Activated T-helper 1 cell treated with anti-CD3 and anti-CD28 coated beads, Interleukin-12 subunit alpha, Interleukin-12 subunit beta, Interleukin-2, Interleukin-4 antibody, amounts not matched to agents 30 ng/mL and 10 ng/mL and 1 ng/mL, durations not matched to agents 14 hours and 24 hours and 36 hours (primary cell): ENCODE results near the gene LTBP3. TPM values are rescaled to one million over a fixed set of nuclear protein-coding genes. Genes with fewer than 3 reads are reported as not detected.
"Not testable (repeated sequence)": the region's sequence is repeated elsewhere in the genome, so short reads cannot be mapped to it uniquely, and the experiment has no call there.

ENCODE experiments used
- DNase-seq: peaks from one replicate; pipeline ENCODE4 v3.0.0; 2021; ENCODE audit warnings: low spot score
- H3K27ac Mint-ChIP-seq: one replicate; pipeline ENCODE4 v1.8.0; 2021; ENCODE audit warnings: mild to moderate bottlenecking, mixed read lengths
- H3K27me3 Mint-ChIP-seq: one replicate; pipeline ENCODE4 v1.8.0; 2022; ENCODE audit warnings: mild to moderate bottlenecking, moderate library complexity, mixed read lengths; ENCODE audit not compliant: insufficient read depth
- H3K36me3 Mint-ChIP-seq: one replicate; pipeline ENCODE4 v1.8.0; 2021; ENCODE audit warnings: low read depth, mixed read lengths
- H3K4me1 Mint-ChIP-seq: one replicate; pipeline ENCODE4 v1.8.0; 2021; ENCODE audit warnings: low read depth, mixed read lengths
- H3K4me3 Mint-ChIP-seq: one replicate; pipeline ENCODE4 v1.8.0; 2021; ENCODE audit warnings: mild to moderate bottlenecking, moderate library complexity, mixed read lengths
- H3K9me3 Mint-ChIP-seq: one replicate; pipeline ENCODE4 v1.8.0; 2021; ENCODE audit warnings: mixed read lengths
- intact Hi-C: fragments of 100-400 bp; cut with micrococcal nuclease; formaldehyde crosslinking; loops from one replicate; pipeline ENCODE4 v1.15.1; 2024
- total RNA-seq: library from RNA; stranded (reverse); gene quantifications from 2 replicates; pipeline ENCODE4 v1.2.3, GENCODE V29; 2022

LTBP3 gene
- total RNA-seq, 1 donor from 2014 or later: 97.9 TPM

DNA sequence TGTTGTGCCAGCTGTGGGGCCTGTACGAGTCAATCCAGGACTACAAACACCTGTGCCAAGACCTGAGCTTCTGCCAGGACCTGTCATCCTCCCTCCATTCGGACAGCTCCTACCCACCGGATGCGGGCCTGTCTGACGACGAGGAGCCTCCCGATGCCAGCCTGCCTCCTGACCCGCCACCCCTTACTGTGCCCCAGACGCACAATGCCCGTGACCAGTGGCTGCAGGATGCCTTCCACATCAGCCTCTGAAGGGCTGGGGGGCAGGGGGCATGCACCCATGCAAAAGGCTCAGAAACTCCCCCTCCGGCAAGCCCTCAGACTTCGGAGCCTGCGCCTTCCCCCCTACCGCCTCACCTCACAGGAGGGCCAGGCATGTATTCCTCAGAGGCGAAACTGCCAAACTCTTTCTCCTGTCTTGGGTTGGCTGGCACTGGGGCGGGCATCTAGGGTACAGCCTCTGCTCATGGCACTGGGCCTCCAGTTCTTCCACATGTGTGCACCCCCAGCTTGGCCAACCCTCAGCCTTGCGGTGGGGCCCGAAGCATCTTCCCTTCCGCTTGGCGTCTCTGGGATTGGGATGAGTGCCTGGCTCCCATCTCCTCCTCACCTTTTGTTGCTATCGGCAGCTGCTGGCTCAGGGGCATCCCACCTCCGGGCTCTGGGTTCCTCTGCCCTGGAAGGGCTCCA, 15.4 kb upstream of the LTBP3 start:
- Mint-ChIP-seq H3K4me1 (peaks cover 54% of the 10 kb centered on the region), H3K27ac (peak overlapping the region; percentile 89), H3K4me3 (peak overlapping the region; percentile 89), H3K9me3 (no peaks in the 10 kb centered on the region), H3K27me3 (no peaks in the 10 kb centered on the region), H3K36me3 (peaks cover 27% of the 10 kb centered on the region)
- no peak for DNase-seq
- intact Hi-C loops: loop anchor here (1.0 to 5.0 kb wide), 6 partner anchors 33 to 696 kb away; partner anchors contain the start of genes ATG2A, BANF1, EHD1 and EIF1AD

GRCh38 chr11:65572356-65573051, 14.3 kb upstream of the LTBP3 start, which contains the start of gene FAM89B:
TSS of gene FAM89B (plus strand) at chr11:65572538. CDS start at chr11:65572670, 132 bp downstream.
- intact Hi-C loops: loop anchor here (5.0 kb wide), 3 partner anchors 530 to 695 kb away; partner anchors contain the start of genes ATG2A, EHD1 and SAC3D1
- Mint-ChIP-seq H3K36me3 (peaks cover 27% of the 10 kb centered on the region), H3K9me3 (no peaks in the 10 kb centered on the region), H3K27ac (peak within 1 kb of the TSS; percentile 97), H3K27me3 (no peaks in the 10 kb centered on the region), H3K4me3 (peak within 1 kb of the TSS; percentile 99), H3K4me1 (peaks cover 51% of the 10 kb centered on the region)
- DNase-seq: peak; percentile 88

DNA sequence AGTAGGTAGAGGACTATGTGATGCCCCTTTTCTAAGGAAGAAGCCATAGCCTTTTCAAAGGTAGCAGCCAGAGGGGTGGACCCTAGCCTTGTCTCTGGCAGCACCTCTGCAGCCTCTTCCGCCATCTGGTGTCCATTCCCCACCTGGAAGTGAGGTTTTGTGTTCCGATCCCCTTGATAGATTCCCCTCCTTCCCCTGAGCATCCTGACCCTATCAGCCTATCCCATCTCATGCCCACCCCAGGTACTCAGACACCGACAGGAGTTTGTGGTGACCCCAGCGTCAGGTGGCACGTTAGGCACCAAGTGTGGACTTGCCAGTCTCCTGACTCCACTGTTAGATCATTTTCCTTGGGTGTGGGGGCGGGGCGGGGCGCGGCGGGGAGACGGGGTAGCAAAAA, 13.8 kb upstream of the LTBP3 start:
- Mint-ChIP-seq H3K4me1 (peaks cover 52% of the 10 kb centered on the region), H3K9me3 (no peaks in the 10 kb centered on the region), H3K36me3 (peaks cover 27% of the 10 kb centered on the region), H3K4me3 (peak overlapping the region; percentile 99), H3K27ac (peak overlapping the region; percentile 97), H3K27me3 (no peaks in the 10 kb centered on the region)
- intact Hi-C loops: loop anchor here (2.0 to 5.0 kb wide), 6 partner anchors 75 to 695 kb away; partner anchors contain the start of genes ATG2A, EHD1, KAT5 and SAC3D1
- no peak for DNase-seq

GRCh38 chr11:65571420-65571819, 13.3 kb upstream of the LTBP3 start:
- DNase-seq: no peak
- Mint-ChIP-seq H3K9me3 (no peaks in the 10 kb centered on the region), H3K27me3 (no peaks in the 10 kb centered on the region), H3K36me3 (peaks cover 30% of the 10 kb centered on the region), H3K27ac (peak overlapping the region; percentile 97), H3K4me1 (peaks cover 57% of the 10 kb centered on the region), H3K4me3 (peak overlapping the region; percentile 99)
- intact Hi-C loops: loop anchor here (2.0 to 5.0 kb wide), 6 partner anchors 75 to 694 kb away; partner anchors contain the start of genes ATG2A, EHD1, KAT5 and SAC3D1

GRCh38 chr11:65569973-65570918, 12.1 kb upstream of the LTBP3 start, which contains the start of gene ZNRD2:
TSS of gene ZNRD2 (plus strand) at chr11:65570477. CDS start at chr11:65570492, 15 bp downstream.
- Mint-ChIP-seq H3K36me3 (peaks cover 30% of the 10 kb centered on the region), H3K27ac (peak within 1 kb of the TSS; percentile 98)

DNA sequence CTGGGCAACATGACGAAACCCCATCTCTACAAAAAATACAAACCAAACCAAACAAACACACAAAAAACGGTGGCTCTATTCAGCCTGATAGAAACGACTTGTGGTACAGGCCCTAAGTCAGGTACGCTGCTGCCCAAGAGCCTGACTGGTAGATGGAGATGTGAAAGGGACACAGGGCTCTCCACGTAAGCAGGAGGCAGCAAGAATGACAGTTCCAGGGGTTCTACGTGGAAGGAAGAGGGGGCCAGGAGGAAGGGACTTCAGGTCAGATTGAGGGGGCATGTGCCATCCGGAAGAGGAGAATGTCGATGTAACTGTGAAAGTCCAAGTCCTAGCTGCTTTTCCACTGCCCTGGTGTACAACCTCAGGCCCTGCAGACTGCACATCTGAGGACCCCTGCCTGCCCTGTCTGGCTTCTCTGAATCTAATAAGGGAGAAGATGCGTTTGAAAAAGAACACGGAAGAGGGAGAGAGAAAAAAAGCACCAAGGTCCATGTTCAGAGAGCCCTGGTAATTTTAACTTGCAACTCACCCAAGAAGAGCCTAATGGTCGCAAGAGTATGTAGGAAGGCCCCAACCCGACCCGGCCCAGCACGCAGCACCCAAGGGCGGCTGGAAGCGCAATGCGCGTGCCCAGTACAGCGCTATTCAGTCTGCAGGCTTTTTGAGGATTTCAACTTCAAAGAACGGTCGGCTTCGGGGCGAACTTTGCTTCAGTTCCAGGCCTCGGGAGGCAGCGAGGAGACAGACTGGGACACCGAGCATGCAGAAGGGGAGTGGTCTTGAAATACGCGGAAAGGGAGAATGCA, 11.2 kb upstream of the LTBP3 start:
- peaks cover 64% of the 10 kb centered on the region for H3K4me1 Mint-ChIP-seq
- H3K4me3 Mint-ChIP-seq: peak overlapping the region; percentile 99
- H3K27me3 Mint-ChIP-seq: no peaks in the 10 kb centered on the region
- no peak for DNase-seq
- H3K36me3 Mint-ChIP-seq: peaks cover 30% of the 10 kb centered on the region
- H3K27ac Mint-ChIP-seq: peak overlapping the region; percentile 98
- H3K9me3 Mint-ChIP-seq: no peaks in the 10 kb centered on the region
- intact Hi-C loops: loop anchor here (1.0 kb wide), 1 partner anchor 10 kb away; no protein-coding TSS in a partner anchor

More at GRCh38 chr11:65569973-65570918, 12.1 kb upstream of the LTBP3 start, which contains the start of gene ZNRD2:
- Mint-ChIP-seq H3K4me3 (peak within 1 kb of the TSS; percentile 99), H3K27me3 (no peaks in the 10 kb centered on the region), H3K4me1 (peaks cover 64% of the 10 kb centered on the region), H3K9me3 (no peaks in the 10 kb centered on the region)
- DNase-seq: peak; percentile 99
- intact Hi-C loops: loop anchor here (1.0 to 5.0 kb wide), 16 partner anchors 11 to 693 kb away; partner anchors contain the start of genes ATG2A, CFL1, EHD1 and FRMD8

DNA sequence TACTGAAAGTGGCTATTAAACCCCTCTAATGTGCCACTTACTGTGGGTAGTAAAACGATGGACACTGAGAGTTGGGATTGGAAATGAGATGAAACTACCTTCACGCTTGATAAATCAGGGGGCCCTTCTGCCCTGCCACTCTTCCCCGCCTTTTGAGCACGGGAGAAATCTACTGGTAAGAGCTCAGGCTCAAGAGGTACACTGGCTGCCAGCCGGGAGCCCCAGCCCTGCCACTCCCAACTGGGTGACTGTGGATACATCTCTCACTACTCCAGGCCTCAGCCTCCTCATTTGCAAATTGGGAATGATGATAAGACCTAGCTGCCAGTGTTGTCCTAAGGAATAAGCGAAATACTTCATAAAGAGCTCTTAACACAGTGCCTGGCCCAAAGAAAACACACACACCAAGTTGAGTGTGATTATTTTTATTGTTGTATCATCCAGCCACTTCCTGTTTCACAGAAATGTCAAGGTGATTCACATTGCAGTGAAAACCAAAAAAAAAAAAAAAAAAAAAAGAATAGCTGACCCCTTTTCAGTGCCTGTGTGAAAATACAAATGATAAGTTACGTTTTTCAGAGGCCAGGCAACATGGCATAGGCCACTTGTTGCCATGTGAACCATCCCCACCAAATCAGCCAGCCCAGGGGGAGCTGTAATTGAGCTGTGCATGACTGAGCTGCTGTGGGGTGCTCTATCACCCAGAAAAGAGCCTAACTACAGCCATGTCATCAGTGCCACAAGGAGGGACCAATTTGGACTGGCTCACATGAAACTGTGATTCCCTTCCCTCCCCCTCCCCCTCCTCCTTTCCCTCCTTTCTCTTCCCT, 7.7 kb upstream of the LTBP3 start:
- peak overlapping the region; percentile 56 for H3K4me3 Mint-ChIP-seq
- peaks cover 46% of the 10 kb centered on the region for H3K4me1 Mint-ChIP-seq
- no peak for DNase-seq

DNA sequence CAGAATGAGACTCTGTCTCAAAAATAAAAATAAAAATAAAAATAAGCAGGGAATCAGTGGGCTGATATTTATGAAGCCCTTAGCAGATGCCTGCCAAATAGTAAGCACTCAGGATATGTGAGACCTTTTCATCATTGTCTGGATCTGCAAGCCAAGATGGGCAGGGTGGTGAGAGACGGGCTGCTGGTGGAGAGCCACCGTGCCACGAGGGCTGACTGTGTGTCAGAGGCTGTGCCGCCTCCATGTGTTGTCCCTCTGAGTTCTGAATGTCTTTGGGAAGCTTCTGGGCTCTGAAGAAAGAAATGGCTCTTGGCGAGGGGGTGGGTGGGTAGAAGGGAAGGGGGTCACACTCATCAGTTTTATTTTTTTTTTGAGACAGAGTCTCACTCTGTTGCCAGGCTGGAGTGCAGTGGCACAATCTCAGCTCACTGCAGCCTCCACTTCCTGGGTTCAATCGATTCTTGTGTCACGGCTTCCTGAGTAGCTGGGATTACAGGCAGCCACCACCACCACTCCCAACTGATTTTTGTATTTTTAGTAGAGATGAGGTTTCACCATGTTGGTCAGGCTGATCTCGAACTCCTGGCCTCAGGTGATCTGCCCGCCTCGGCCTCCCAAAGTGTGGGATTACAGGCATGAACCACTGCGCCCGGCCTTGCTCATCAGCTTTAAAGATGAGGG, 6.9 kb upstream of the LTBP3 start:
- H3K27me3 Mint-ChIP-seq, DNase-seq, H3K9me3 Mint-ChIP-seq, intact Hi-C loops: not testable (repeated sequence)
- peak overlapping the region; percentile 56 for H3K4me3 Mint-ChIP-seq
- peaks cover 54% of the 10 kb centered on the region for H3K4me1 Mint-ChIP-seq
- peak overlapping the region; percentile 89 for H3K27ac Mint-ChIP-seq
- peaks cover 13% of the 10 kb centered on the region for H3K36me3 Mint-ChIP-seq

More for the DNA sequence above, 7.7 kb upstream of the LTBP3 start:
- Mint-ChIP-seq H3K36me3 (peaks cover 16% of the 10 kb centered on the region), H3K27ac (peak overlapping the region; percentile 89), H3K9me3 (no peaks in the 10 kb centered on the region), H3K27me3 (no peaks in the 10 kb centered on the region)
- intact Hi-C loops: no loop called here

DNA sequence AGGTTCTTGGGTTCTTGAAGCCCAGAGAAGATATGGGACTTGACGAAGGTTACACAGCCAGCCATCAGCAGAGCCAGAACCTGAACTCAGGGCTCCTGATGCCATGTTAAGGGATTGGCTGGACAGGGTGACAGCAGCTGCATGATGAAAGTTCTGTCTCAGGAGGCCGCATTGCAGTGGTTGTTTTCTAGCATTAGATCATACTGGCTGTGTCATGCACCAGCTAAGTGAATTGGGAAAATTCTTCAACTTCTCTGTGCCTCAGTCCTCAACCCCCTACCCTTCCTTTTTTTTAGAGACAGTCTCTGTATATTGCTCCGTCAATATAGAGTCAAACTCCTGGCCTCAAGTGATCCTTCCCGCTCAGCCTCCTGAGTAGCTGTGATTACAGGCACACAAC, 5.4 kb upstream of the LTBP3 start:
- Mint-ChIP-seq H3K36me3 (peaks cover 10% of the 10 kb centered on the region), H3K9me3 (no peaks in the 10 kb centered on the region), H3K4me3 (no peak overlapping the region), H3K27ac (no peak overlapping the region), H3K4me1 (peaks cover 57% of the 10 kb centered on the region), H3K27me3 (no peaks in the 10 kb centered on the region)
- intact Hi-C loops: no loop called here
- DNase-seq: no peak

GRCh38 chr11:65562788-65563187, 4.6 kb upstream of the LTBP3 start:
- DNase-seq: no peak
- no peaks in the 10 kb centered on the region for H3K27me3 Mint-ChIP-seq
- intact Hi-C loops: no loop called here

More at GRCh38 chr11:65562788-65563187, 4.6 kb upstream of the LTBP3 start:
- no peaks in the 10 kb centered on the region for H3K9me3 Mint-ChIP-seq
- H3K36me3 Mint-ChIP-seq: peaks cover 5% of the 10 kb centered on the region
- H3K27ac Mint-ChIP-seq: no peak overlapping the region
- peaks cover 49% of the 10 kb centered on the region for H3K4me1 Mint-ChIP-seq
- no peak overlapping the region for H3K4me3 Mint-ChIP-seq
